ENCODE measurements around the gene LILRA5. TPM values are rescaled to one million over a fixed set of nuclear protein-coding genes. Genes with fewer than 3 reads are reported as not detected.

Gene LILRA5
- total RNA-seq, 4 donors from 2014 or later: 0.45 to 0.81 TPM; not detected in 2

DNA sequence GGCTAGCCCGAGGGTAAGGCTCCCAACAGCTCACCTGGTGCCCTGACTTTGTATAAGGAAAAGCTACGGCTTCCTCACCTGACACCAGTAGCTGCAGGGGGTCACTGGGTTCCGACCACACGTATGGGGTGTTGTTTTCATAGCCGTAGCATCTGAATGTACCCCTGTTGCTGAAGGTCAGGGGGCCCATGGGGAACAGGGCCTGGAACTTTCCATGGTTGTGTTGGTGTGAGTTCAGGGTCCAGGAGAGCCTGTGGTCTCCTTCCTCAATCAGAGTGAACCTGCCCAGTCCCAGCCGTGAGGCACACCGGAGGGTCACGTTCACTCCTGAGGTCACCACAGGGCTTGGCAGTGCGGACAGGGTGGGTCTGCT is 24.9 kb upstream of the LILRA5 start:
- 69 to 72% methylated on average over 9 of the region's 9 CpGs for WGBS, 2 donors
- Histone ChIP-seq H3K27me3 (no peaks in the 10 kb centered on the region), H3K27ac (no peak overlapping the region), H3K36me3 (no peaks in the 10 kb centered on the region), H3K4me1 (no peaks in the 10 kb centered on the region), H3K9me3 (no peaks in the 10 kb centered on the region), H3K4me3 (replicated peaks in 1 of 3) (no peak overlapping the region)
- TF ChIP-seq, protein P1, sequence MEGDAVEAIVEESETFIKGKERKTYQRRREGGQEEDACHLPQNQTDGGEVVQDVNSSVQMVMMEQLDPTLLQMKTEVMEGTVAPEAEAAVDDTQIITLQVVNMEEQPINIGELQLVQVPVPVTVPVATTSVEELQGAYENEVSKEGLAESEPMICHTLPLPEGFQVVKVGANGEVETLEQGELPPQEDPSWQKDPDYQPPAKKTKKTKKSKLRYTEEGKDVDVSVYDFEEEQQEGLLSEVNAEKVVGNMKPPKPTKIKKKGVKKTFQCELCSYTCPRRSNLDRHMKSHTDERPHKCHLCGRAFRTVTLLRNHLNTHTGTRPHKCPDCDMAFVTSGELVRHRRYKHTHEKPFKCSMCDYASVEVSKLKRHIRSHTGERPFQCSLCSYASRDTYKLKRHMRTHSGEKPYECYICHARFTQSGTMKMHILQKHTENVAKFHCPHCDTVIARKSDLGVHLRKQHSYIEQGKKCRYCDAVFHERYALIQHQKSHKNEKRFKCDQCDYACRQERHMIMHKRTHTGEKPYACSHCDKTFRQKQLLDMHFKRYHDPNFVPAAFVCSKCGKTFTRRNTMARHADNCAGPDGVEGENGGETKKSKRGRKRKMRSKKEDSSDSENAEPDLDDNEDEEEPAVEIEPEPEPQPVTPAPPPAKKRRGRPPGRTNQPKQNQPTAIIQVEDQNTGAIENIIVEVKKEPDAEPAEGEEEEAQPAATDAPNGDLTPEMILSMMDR (IDR thresholded peaks at IDR 0.05): no peak
- TF ChIP-seq POLR2A (IDR thresholded peaks at IDR 0.05): no peak
- no peak for DNase-seq
- intact Hi-C loops (cut with DNase I): no loop called here

DNA sequence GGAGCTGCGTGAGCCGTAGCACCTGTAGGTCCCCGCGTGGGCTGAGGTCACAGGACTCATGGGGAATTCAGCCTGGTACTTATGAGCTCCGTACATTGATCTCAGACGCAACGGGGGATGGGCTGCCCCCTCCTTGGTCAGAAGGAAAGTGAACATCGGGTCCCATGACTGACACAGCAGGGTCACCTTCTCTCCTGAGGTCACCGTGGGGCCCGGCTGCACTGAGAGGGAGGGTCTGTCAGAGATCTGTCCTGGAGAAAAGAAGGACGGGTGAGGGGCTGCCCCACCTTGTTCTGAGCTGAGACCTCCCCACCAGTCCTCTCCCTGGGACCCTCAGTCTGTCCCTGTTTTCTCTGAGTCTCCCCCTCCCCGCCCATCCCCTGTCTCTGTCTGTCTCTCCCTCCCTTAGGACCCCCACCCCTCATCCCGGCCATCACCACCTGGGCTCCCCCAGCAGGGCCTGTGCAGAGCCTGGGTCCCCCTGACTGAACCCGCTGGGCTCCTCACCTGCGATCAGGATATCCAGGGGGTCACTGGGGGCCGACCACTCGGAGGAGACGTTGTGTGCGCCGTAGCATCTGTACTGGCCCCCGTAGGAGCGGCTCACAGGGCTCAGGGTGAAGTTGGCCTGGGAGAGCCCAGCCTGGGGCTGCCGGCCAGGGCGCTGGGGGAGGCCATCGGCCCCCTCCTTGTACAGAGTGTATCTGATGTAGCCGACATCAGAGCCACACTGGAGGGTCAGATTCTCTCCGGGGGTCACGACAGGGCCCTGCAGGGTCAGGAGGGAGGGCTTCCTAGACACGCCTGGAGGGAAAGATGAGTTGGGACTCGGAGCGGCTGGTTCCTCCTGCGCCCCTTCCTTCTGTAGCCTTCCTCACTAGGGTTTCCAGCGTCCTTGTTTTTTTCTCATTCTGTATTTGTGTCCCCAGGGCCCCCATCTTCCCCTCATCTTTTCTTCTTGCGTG is 24.2 kb upstream of the LILRA5 start:
- 72 to 73% methylated on average over 30 of the region's 34 CpGs for WGBS, 2 donors
- no peak for DNase-seq
- intact Hi-C loops (cut with DNase I): no loop called here
- no peak overlapping the region for H3K4me3 ChIP-seq (replicated peaks in 1 of 3)
- H3K27me3 ChIP-seq: no peaks in the 10 kb centered on the region
- no peak overlapping the region for H3K27ac ChIP-seq
- TF ChIP-seq POLR2A (IDR thresholded peaks at IDR 0.05): no peak
- TF ChIP-seq, protein P1 (IDR thresholded peaks at IDR 0.05): no peak
- no peaks in the 10 kb centered on the region for H3K4me1 ChIP-seq
- H3K36me3 ChIP-seq: no peaks in the 10 kb centered on the region
- H3K9me3 ChIP-seq: no peaks in the 10 kb centered on the region

DNA sequence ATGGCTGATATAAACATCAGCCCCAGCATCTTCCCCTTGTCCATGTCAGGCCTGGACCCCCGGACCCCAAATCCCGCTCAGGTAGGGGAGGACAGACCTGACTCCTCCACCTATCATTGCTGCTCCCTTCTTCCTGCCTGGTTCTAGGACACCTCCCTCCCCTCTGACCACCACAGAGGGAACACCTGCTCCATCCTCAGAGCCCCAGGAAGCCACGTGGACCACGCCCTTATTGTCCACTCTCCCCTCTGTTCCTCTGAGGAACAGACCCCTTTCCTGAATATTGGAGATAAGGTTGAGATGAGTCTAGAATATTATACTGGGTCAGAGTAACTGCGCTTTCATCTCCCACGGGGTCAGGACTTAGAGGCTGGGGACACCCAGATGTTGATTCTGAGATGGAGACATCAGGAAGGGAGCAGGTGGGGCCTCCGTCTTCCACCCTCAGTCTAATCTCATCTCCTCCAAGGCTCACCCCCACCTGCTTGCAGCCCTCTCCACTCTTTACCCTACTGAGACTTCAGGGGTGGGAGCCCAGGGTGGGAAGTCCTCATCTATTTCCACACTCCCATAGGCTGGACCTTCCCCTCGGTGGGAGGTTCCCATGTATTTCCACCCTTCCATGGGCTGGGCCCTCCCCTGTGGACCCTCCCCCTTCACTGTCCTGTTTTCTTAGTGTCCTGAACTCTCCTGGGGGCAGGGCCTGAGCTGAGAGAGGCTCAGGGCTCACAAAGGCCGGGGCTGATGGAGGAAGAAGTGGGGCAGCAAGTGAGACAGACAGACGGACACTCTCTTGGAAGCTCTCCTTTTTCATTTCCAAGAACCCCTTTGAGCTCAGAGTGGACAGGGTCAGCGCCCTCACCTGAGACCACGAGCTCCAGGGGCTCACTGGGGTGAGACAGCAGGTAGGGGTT is 23.3 kb upstream of the LILRA5 start:
- DNase-seq: no peak
- intact Hi-C loops (cut with DNase I): no loop called here
- no peaks in the 10 kb centered on the region for H3K9me3 ChIP-seq
- no peaks in the 10 kb centered on the region for H3K4me1 ChIP-seq
- TF ChIP-seq POLR2A (IDR thresholded peaks at IDR 0.05): no peak
- TF ChIP-seq, protein P1 (IDR thresholded peaks at IDR 0.05): no peak
- H3K4me3 ChIP-seq (replicated peaks in 1 of 3): no peak overlapping the region
- H3K36me3 ChIP-seq: no peaks in the 10 kb centered on the region
- H3K27ac ChIP-seq: no peak overlapping the region
- 66 to 71% methylated on average over 12 of the region's 12 CpGs for WGBS, 2 donors
- no peaks in the 10 kb centered on the region for H3K27me3 ChIP-seq

DNA sequence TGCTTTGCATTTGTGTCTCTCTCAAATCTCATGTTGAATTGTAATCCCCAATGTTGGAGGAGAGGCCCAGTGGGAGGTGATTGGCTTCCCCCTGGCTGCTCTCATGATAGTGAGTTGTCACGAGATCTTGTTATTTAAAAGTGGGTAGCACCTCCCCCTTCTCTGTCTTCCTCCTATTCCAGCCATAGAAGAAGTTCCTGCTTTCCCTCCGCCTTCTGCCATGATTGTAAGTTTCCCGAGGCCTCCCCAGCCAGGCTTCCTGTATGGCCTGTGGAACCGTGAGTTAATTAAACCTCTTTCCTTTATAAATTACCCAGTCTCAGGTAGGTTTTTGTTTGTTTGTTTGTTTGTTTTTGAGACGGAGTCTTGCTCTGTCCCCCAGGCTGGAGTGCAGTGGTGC is 22.2 kb upstream of the LILRA5 start:
- Histone ChIP-seq H3K9me3 (no peaks in the 10 kb centered on the region), H3K4me1 (no peaks in the 10 kb centered on the region), H3K27me3 (no peaks in the 10 kb centered on the region), H3K4me3 (replicated peaks in 1 of 3) (no peak overlapping the region), H3K36me3 (no peaks in the 10 kb centered on the region), H3K27ac (no peak overlapping the region)
- no peak for TF ChIP-seq POLR2A (IDR thresholded peaks at IDR 0.05)
- TF ChIP-seq, protein P1 (IDR thresholded peaks at IDR 0.05): no peak
- DNase-seq: no peak
- WGBS, 2 donors: 43 to 46% methylated on average over 5 of the region's 5 CpGs
- intact Hi-C loops (cut with DNase I): no loop called here
